D721Med (cell line): Measurements from ENCODE around the gene GFPT2.

Experiments
- DNase-seq: peaks from one replicate; pipeline ENCODE4 v3.0.0; 2011; ENCODE audit warnings: low spot score; ENCODE audit not compliant: insufficient read length
- FAIRE-seq: peaks from 2 replicates; lab custom pipeline; 2011; peaks lifted over from hg19 to GRCh38; lab: Jason Lieb, UNC
- TF ChIP-seq, protein P1 (sequence below): IDR thresholded peaks from 2 replicates; pipeline ENCODE4 v1.5.1; 2012; ENCODE audit warnings: mild to moderate bottlenecking, control low read depth; ENCODE audit not compliant: insufficient read depth; ENCODE audit errors: missing control alignments

The GFPT2 gene

DNA sequence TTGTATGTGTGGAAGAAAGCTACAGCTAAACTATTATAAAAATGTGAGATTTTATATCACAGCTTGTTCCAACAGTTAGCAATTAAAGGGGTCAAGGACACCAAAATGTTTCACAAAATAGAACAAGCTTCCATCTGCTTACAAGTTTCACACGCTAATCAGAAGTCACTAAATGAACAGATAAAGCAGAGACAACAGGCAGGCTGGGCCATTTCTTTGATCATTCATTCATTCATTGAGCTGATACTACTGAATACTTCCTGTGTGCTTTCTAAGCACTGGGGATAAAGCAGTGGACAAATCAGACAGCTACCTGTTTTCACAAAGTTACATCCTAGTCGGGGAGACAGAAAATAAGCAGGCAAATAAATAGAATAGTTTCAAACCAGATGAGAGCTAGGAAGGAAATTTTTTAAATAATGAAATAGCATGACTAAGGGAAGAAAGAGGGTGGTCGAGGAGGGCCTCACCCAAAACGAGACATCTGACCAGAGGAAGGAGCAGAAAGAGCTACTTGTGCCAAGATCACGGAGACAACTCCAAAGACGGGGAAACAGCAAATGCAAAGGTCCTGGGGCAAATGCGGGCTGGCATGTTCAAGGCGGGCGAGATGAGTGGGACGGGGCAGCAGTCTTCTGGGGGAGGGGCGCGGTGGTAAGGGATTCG lies 62.4 kb downstream of the GFPT2 start:
- no peak for FAIRE-seq
- TF ChIP-seq, protein P1, sequence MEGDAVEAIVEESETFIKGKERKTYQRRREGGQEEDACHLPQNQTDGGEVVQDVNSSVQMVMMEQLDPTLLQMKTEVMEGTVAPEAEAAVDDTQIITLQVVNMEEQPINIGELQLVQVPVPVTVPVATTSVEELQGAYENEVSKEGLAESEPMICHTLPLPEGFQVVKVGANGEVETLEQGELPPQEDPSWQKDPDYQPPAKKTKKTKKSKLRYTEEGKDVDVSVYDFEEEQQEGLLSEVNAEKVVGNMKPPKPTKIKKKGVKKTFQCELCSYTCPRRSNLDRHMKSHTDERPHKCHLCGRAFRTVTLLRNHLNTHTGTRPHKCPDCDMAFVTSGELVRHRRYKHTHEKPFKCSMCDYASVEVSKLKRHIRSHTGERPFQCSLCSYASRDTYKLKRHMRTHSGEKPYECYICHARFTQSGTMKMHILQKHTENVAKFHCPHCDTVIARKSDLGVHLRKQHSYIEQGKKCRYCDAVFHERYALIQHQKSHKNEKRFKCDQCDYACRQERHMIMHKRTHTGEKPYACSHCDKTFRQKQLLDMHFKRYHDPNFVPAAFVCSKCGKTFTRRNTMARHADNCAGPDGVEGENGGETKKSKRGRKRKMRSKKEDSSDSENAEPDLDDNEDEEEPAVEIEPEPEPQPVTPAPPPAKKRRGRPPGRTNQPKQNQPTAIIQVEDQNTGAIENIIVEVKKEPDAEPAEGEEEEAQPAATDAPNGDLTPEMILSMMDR: no peak
- DNase-seq: no peak

DNA sequence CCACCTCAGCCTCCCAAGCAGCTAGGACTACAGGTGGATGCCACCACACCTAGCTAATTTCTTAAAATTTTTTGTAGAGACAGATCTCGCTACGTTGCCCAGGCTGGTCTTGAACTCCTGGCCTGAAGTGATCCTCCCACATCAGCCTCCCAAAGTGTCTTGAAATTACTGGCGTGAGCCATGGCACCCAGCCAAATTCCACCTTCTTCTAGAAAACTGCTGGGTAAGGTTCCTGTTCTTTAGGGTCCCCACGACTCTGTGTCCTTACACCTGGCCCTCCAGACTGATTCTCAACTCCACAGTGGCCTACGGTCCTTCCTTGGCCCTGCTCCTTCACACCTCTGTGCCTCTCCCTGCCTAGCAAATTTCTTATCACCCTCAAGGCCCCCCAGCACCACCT lies 63.2 kb downstream of the GFPT2 start:
- TF ChIP-seq, protein P1: no peak
- FAIRE-seq (no peak), DNase-seq (no peak)

DNA sequence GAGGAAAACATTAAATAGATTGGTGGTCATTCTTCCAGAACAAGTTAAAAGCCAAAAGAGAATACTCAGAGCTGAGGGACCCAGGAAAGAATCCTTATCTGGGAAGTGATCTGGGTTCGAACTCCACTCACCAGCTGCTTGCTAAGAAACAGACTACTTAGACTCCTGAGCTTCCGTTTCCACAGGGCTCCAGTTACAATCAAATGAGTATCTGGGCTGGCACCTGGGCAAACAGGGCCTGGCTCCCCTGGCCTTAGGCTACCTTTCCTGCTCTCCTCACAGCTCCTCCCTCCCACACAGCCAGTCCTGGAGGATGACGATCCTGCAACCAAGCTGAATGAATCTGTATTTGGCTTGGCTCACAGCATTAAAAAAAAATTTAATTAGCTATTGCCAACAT lies 63.7 kb downstream of the GFPT2 start:
- FAIRE-seq (no peak), DNase-seq (no peak)
- TF ChIP-seq, protein P1: no peak

- FAIRE-seq: no peak
- TF ChIP-seq, protein P1: no peak
- no peak for DNase-seq
These were observed 65.3 kb downstream of the GFPT2 start for GRCh38 chr5:180287868-180288267.

- TF ChIP-seq, protein P1: no peak
- FAIRE-seq (no peak), DNase-seq (no peak)
These were observed 65.7 kb downstream of the GFPT2 start for GRCh38 chr5:180287404-180287803.

GRCh38 chr5:180284149-180284548 lies 69.0 kb downstream of the GFPT2 start:
- TF ChIP-seq, protein P1: no peak
- FAIRE-seq: no peak
- DNase-seq: no peak

- FAIRE-seq (no peak), DNase-seq (no peak)
- TF ChIP-seq, protein P1: no peak
These were observed 70.0 kb downstream of the GFPT2 start for GRCh38 chr5:180283026-180283615.
